Measurements from ENCODE around the gene WHAMM.
"Not testable (repeated sequence)": the region's sequence is repeated elsewhere in the genome, so short reads cannot be mapped to it uniquely, and the experiment has no call there.

WHAMM gene

DNA sequence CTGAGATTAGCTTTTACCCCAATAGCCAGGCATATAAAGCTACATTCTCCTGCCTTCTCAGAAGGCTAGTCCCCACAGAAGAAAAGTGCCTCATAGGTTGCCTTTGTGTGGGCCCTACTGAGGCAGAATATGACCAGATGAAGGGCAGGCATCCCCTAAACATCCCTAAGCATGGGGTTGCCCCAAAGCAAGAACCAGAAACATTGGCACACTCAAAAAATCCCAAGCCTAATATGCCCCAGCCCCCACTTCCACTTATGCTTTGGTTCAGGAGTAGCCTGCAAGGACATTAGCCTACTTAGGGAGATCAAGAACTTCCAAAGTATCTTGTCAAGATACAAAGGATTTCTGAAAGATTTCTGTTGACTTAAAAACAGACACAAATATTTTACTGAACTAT lies 29.7 kb downstream of the WHAMM start:
- DNase-seq, result no peak

DNA sequence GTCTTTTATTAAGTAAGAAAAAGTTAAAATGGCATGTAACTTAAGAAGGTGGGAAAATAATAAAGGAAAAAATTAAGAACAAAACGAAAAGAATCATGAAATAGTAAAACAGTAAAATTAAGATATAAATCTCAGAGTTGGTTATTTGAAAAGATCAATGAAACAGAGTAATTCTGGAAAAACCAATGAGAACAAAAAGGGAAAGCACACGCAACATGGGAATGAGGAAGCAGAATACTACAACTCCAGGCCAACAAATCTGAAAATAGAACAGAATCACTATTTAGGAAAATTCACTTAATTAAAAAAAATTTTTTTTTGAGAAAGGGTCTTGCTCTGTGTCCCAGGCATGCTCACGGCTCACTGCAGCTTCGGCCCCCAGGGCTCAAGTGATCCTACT lies 30.7 kb downstream of the WHAMM start:
- no peak for DNase-seq

DNA sequence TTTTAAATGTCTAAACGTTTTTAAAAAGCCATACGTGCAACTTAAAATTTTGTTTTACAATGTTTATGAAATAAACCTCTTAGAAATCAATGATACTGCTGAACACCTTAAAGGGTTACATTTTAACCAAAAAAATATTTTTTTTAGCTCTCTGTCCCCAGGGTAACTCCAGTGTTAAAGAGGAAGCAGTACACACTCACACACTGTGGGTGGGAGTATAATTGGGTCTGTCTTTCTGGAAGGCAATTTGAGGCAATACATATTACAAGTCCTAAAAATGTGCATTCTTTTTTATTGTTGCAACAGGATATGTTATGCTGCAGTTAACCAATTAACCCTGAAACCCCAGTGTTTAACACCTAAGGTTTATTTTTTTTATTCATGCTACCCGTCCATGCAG lies 34.1 kb downstream of the WHAMM start:
- DNase-seq, result no peak

DNA sequence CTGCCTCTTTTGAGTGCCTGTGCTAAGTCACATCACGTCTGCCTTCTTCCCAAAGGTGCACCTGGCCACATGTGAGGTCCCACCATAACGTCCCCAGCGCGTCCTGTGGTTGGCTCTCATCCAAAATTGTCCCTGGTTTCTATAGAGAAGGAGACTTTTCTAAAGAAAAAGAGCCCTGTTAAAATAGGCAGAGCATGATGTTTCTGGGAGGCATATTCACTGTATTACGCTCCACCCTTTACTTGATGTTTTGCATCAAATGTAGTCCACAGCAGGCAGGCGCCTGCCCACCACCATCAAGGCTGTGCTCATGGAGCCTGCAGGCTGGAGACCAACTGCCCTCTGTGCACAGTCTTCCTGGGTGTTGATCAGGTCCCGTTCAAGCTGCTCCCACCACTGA lies 36.3 kb downstream of the WHAMM start:
- DNase-seq, result no peak

DNA sequence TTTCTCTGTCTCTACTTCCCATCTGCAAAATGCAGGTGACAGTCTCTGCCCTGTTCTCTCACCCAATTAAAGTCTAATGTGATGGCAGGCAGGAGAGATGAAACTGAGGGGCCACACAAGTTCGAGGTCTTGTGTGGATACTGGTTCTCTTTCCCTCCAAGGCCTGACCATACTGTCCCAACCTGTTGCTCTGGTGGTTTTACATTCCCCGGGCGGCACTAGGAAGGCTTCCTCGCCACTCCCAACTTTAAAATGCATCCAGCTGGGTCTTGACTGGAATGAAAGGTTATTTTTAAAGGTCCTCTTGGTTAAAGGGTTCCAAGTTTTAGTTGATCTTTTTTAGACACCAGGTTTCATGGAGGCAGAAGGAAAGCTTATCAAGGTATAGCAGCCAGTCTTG lies 37.2 kb downstream of the WHAMM start:
- DNase-seq, result no peak

DNA sequence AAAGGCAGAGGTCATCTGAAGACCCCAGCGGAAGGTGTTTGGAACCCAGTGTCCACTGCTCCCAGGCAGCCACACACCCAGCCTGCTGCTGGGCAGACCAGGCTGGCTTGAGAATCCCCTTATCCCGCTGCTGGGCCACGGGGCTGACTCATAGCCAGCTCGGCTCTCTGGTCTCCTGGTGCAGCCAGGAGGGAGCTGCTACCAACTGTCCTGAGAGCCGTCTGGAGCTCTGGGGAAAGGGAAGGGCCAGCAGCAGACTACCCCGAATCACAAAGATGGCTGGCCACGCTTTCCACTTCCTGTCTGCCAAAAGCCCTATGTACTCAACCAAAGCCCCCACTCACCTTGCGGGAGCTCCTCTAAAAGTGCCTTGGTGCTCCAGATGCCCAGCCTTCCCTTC lies 38.3 kb downstream of the WHAMM start:
- no peak for DNase-seq

DNA sequence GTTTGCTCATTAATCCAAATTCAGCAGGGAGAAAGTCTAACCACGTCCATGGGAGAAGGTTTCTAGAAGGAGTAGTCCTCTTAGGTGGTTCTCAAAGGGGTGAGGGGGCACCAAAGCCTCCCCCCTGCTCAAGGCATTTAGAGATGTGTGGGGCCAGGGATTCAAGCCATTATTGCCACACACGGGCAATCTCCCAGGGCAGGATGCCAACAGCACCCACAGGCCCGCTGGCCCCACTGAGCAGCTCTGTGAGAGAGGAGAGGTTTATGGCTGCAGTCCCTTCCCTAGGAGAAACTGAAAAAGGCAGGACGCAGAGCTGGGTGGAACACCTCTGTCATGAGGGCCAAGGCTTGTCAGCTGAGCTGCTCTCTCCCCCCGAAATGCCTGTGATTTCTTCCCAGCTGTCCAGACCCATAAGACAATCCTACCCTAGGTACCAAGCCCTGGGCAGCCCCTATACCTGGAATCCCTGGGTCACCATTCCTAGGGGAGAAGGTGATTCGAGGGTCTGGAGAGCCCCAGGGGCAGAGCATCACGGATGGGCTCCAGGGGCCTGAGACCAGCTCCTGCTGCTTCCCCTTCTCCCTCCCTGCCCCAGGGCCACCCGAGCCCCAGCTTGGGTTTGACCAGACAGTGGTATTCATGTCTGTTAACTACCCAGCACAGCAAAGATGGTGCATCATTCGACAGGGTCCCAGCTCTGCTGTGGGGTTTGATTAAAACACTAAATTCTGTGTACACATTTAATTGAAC lies 39.0 kb downstream of the WHAMM start:
- DNase-seq, result no peak

DNA sequence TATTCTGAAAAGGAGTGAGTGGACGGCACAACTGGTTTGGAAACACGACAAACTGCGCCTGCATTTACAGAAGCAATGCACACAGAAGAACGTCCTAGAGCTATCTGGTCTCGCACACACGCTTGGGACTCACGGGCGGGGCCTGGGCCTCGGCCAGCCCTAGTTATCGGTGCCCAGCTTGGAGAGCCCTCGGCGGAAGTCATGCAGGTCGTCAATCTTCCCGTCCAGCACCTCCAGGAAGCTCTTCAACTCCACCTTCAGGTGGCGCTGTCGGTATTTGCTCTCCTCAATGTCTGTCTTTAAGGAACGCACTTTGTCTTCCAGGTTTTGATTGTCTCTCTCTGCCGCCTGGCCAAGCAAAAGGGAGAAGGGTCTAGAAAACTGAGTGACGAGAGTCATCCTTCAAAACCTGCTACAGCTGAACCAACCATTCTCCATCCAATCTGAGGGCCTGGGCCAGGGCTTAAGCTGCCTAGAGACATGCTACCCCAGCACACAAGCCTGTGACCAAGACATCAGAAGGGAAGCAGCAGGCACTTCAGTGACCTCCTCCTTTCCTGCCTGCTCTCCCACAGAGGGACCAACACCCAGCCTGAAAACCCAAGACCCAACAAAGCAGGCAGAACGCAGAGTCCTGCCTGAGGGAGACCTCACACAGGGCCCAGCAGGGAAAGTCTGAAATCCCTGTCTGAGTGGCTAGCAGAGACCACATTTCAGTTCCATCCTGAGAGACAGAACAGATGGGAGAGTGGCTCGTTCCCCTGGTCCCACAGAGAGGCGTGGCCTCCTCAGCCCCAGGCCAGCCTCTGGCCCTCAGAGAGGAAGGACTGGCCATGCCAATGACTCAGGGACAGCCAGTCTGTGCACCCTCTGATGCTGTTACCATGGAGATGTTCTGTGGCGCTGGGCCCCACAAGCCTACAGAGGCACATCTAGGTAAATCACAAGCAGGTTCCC lies 40.4 kb downstream of the WHAMM start:
- peak; percentile 49 to 50 for DNase-seq

DNA sequence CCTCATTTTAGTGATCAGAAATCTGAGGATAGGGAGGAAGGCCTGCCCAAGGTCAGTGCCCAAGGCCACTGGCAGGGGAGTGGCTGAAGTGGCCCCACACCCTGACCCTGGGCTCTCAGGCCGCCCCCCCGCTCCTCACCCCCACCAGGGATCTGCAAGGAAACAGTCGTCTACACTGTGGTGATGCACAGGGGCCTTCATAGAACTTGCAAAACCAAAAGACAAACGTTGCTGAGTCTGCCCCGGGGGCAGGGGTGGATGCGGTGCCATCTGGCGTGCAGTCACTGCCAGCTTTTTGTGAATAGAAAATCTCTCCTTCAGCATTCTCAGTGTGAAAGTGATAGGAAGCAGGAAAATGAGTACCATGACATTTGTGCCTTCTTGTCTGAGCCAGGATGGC lies 41.3 kb downstream of the WHAMM start:
- DNase-seq, result no peak

DNA sequence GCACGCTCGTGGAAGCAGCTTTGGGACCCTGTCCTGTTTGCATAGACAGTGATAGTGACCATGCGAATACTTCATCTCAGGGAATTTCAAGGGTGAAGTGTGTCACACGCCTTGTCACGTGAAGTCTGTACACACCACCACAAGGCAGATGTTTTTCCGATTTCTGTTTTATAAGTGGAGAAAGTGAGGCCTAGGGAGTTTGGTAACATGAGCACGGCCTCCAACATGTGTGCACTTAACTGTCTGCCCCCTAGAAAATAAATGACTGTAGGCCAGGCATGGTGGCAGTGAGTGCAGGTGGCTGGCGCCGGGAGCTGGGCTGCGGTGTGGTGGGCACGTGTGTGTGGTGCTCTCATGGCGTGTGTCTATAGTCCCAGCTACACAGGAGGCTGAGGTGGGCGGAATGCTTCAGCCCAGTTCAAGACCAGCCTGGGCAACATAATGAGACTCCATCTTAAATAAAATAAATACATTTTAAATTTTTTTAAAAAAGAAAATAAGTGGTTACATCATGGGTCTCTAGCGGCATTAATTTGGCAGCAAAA lies 42.0 kb downstream of the WHAMM start:
- DNase-seq, result no peak

DNA sequence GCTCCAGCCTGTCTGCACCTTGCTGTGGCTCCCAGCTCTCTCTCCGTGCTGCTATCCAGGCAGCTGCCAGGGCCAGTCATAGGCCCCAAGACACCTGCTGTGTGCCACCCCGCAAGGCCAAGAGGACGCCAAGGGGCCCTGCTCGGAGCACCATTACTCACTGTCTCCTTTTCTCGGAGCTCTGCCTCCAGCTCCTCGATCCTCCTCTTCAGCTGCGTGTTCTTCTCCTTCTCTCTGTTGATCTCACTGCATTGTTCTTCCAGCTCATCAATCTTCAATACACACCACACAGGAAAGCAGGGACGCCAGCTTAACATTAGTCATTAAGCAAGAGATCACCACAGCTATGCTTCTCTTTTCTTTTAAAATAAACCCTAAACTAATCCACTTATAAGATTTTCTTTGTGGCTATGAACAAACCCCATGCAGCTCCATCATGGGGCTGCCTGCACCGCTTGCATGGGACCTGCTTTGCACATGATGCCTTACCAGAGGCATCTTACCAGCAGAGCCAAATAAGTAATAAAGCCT lies 42.6 kb downstream of the WHAMM start:
- no peak for DNase-seq

DNA sequence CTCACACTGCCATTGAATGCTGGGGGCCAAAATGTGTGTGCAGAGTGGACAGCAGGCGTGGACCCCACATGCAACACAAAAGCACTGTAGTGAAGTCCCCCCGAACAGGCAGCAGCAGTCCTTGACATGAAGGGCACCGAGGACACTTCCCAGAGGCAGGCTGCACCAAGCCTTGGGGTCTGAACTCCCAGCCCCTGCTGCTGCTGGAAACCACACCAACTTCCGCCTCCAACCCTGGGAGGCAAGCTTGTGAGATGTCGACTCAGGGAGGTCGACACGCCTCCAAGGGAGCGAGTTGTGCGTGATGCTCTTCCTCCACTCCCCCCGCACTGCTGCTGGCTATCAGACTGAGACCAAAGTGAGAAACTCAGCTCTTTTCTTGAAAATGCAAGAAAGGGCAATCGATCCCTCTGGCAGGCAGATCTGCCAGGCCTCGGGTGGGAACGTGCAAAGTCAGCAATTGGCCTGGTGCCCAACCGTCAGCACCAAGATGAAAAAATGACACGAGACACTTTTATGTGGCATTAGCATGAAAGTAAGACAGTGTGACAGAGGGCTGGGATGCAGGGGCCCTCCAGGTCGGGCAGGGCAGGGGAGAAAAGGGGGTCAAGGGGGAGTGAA lies 43.6 kb downstream of the WHAMM start:
- no peak for DNase-seq

DNA sequence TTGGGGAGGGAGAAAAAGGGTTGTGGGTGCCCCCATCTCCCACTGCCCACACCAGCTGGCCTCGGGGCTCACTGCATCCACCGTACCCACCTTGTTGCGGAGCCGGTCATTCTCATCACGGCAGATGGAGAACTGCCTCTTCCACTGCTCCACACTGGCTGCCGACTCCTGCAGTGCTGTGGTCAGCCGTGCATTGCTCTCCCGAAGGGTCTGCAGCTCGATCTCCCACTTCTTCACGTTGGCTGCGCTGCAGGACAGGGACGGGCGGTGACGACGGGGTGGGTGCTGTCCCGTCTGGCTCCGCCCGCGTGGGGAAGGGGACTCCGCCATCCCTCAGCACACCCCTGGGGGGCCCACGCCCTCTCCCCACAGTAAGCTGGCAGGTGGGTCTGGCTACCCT lies 45.1 kb downstream of the WHAMM start:
- DNase-seq, result no peak

DNA sequence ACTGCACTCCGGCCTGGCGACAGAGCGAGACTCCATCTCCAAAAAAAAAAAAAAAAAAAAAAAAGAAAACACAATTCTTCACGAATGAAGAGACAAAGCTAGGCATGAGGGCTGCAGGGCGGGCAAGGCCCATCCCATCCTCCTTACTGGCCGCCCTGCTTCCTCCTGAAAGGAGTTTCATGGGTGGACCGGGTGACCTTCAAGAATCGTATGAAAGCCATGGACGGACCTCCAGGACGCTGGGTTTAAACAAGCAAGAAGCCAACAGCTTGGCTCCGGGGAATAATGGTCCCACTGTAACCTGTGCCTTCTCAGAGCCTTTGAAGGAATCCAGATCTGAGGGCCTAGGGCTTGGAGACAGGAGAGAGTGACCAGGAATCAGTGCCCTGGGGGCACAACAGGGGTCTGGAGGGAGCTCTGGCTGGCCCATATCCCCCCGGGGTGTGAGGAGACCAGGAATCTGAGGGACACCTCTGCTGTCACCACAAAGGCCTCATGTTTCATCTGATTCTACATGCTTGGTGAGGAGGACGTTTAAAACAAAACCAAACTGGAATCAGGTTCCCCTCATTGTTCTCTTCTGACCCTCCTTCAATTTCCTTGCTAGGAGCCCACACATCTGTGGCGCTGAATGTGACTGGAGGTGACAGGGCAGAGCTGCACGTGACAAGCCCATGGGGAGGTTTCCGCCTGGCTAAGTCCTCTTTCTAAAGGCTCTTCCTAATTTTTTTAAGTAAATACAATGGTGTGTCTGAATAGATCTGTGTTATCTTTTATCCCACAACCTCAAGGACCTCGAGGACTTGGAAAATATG lies 46.1 kb downstream of the WHAMM start:
- DNase-seq, result no peak

DNA sequence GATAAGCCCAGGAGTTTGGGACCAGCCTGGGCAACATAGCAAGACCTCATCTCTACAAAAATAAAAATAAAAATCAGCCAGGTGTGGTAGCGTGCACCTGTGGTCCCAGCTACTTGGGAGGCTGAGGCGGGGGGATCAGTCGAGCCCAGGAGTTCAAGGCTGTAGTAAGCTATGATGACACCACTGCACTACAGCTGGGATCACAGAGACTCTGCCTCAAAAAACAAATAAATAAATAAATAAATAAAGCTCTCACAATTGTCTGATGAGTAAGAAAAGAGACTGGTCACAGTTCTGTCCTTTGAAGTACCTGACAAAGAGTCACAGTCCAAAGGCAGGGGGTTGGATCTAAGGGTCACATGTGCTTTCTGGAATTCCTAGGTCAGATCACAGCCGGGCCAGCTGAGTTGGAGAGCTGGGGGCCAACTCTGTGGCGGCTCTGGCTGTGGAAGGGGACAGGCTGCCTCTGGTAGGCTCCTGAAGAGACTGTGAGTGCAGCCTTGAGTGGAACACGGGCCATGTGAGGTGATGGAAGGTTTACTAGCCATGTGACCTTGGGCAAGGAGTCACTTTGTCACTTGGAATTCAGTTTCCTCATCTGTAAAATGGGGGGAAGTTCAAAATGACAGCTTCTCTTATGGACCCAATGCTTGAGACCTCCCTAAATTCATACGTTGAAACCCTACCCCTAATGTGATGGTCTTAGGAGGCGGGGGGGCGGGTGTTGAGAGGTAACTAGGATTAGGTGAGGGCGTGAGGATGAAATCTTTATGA lies 47.2 kb downstream of the WHAMM start:
- DNase-seq, result no peak

DNA sequence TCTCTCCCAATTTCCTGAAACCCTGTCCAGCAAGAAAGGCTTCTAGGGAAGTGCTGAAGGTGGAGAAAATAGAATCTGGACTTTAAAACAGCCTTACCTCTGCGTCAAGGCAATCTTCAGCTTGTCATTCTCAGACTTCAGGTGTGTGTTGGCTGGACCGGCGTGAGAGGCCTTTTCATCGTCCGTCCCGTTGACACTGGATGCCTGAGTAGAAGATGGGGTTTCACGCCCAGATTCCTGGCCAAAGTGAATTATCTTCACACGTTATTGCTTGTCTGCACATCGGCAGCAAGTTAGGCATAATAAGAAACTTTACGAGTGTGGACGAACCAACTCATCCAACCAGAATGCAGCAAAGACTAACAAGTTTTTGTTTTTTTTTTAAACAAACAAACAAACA lies 49.5 kb downstream of the WHAMM start:
- DNase-seq, result no peak

DNA sequence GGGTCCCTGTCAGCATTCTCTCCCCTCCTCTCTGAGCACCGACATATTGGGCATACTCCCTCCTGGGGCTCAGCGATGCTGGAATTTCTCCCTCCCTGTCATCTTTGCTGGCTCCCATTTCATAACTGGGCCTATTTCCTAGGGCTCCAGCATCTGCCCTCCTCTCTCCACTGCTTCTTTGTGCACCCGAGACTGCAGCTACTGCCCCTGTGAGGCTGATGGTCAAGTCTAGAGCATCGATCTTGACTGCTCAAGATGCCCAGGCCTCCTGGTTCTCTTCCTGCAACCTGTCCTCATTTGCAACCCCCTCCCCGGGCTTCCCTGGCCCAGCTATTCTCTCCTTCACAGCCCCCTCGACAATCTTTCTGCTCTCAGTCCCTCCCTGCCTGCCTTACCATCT lies 53.5 kb downstream of the WHAMM start:
- no peak for DNase-seq

DNA sequence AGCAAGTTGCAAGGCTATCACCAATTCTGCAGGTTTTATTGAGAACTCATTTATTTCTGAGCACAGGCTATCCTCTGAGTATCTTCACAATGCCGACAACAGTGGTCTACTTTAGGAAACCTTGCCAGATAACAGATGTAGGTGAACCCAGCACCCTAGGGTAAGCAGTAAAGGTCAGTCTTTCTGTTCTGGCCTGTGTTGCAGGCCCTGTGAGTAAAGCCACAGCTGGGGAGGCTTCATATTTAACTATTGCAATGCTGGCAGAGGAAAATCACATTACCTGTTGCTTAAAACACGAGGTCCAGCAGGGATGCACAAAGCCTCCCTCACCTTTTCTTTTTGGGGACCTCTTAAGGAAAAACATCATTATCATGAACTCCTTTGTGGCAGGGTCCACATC lies 55.5 kb downstream of the WHAMM start:
- DNase-seq, result no peak

DNA sequence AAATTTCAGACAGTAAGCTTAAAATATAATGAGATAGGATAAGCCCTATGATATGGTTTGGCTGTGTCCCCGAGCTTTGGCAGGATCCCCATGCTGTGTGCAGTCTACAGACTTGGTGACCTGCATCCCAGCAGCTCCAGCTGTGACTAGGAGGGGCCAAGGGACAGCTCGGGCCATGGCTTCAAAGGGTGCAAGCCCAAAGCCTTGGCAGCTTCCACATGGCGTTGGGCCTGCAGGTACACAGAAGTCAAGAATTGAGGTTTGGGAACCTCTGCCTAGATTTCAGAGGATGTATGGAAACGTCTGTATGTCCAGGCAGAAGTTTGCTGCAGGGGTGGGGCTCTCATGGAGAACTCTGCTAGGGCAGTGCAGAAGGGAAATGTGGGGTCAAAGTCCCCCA lies 56.2 kb downstream of the WHAMM start:
- DNase-seq, result not testable (repeated sequence)

DNA sequence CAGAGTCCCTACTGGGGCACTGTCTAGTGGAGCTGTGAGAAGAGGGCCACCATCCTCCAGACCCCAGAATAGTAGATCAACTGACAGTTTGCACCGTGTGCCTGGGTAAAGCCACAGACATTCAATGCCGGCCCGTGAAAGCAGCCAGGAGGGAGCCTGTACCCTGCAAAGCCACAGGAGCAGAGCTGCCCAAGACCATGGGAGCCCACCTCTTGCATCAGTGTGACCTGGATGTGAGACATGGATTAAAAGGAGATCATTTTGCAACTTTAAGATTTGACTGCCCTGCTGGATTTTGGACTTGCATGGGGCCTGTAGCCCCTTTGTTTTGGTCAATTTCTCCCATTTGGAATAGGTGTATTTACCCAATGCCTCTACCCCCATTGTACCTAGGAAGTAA lies 56.6 kb downstream of the WHAMM start:
- not testable (repeated sequence) for DNase-seq

DNA sequence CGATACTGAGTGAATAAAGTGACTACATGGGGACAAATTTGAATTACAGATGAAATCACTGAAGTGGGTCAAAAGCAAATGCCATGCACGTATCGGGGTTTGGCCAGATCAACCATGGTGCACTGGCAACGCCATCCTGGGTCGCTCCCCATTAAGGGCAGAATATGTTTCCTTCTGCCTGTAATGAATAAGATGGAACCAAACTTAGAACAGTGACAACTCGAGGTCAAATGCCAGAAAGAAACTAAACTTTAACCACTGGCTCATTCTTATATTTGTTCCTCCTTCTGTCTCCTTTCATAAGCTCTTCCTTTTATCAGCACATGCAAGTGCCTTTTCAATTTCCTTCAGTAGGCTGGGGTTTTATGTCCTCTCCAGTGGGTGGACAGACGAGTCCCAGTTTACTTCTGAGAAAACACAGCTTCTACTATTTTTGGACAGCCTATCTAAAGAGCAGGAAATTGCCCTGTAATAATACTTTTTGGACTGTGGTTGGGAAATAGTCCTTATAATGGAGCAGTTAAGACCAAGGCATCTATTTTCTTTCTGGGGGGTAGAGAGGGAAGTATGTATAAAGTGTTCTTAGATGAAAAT lies 61.4 kb downstream of the WHAMM start:
- DNase-seq, result no peak
